Loucy (cell line): ENCODE measurements around the gene IGF2.

Experiments used
- EZH2phosphoT487 ChIP-seq: fragments of 200-600 bp; IDR thresholded peaks from 2 replicates; pipeline ENCODE4 v1.6.1; 2018; ENCODE audit warnings: antibody characterized with exemption, mild to moderate bottlenecking, moderate library complexity, borderline replicate concordance
- TF ChIP-seq, protein P1 (sequence below): fragments of 200-600 bp; sonication (generic); conservative IDR thresholded peaks from 2 replicates; pipeline ENCODE4 v1.5.1; 2014; ENCODE audit warnings: mild to moderate bottlenecking, antibody characterized with exemption, low read length

DNA sequence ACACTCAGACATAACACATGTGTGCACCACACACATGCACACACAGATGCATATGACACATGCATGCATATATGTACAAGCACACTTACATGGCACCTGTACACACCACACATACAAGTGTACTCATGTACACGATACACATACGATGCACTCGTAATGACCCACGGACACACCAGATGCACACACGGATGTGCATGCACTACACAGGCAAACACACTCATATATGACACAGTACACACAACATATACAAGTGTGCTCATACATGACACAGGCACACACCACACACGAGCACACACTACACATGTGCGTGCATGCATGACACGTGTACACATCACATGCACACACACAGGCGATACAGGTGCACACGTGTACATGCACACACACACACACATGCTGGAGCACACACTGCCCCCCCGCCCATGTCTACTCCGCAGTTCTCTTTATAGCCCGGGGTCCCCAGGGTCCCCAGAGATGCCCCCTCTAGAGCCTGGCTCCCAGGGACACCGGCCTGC lies 37.3 kb upstream of the IGF2 start:
- TF ChIP-seq, protein P1, sequence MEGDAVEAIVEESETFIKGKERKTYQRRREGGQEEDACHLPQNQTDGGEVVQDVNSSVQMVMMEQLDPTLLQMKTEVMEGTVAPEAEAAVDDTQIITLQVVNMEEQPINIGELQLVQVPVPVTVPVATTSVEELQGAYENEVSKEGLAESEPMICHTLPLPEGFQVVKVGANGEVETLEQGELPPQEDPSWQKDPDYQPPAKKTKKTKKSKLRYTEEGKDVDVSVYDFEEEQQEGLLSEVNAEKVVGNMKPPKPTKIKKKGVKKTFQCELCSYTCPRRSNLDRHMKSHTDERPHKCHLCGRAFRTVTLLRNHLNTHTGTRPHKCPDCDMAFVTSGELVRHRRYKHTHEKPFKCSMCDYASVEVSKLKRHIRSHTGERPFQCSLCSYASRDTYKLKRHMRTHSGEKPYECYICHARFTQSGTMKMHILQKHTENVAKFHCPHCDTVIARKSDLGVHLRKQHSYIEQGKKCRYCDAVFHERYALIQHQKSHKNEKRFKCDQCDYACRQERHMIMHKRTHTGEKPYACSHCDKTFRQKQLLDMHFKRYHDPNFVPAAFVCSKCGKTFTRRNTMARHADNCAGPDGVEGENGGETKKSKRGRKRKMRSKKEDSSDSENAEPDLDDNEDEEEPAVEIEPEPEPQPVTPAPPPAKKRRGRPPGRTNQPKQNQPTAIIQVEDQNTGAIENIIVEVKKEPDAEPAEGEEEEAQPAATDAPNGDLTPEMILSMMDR: no peak
- no peak for TF ChIP-seq EZH2phosphoT487
